Transverse colon (tissue), 4 donors: ENCODE results near the gene ZMIZ1.

ENCODE experiments used
- POLR2A ChIP-seq: fragments of 450-650 bp; IDR thresholded peaks from one replicate; pipeline ENCODE4 v1.6.1; 2016; ENCODE audit warnings: antibody characterized with exemption, mild to moderate bottlenecking, moderate library complexity
- POLR2AphosphoS5 ChIP-seq, 3 donors: sonication (generic); formaldehyde crosslinking; IDR thresholded peaks; one replicate each; pipeline ENCODE4 v1.6.1; 2016; ENCODE audit warnings: antibody characterized with exemption in 3 of 3
- TF ChIP-seq, protein P1 (sequence below), 5 experiments: fragments of 200-600 bp in 3 of 5; fragments of 450-650 bp in 2 of 5; sonication (generic) in 3 of 5; IDR thresholded peaks; 1 replicate in 2 of 5; 2 replicates in 3 of 5; pipeline ENCODE4 v1.5.1; 2016 to 2017; ENCODE audit warnings: antibody characterized with exemption in 5 of 5, inconsistent platforms in 3 of 5, mild to moderate bottlenecking in 2 of 5, moderate library complexity in 1 of 5

- TF ChIP-seq POLR2A (no peak), POLR2AphosphoS5 (IDR thresholded peaks at IDR 0.05) (no peak)
- TF ChIP-seq, protein P1, sequence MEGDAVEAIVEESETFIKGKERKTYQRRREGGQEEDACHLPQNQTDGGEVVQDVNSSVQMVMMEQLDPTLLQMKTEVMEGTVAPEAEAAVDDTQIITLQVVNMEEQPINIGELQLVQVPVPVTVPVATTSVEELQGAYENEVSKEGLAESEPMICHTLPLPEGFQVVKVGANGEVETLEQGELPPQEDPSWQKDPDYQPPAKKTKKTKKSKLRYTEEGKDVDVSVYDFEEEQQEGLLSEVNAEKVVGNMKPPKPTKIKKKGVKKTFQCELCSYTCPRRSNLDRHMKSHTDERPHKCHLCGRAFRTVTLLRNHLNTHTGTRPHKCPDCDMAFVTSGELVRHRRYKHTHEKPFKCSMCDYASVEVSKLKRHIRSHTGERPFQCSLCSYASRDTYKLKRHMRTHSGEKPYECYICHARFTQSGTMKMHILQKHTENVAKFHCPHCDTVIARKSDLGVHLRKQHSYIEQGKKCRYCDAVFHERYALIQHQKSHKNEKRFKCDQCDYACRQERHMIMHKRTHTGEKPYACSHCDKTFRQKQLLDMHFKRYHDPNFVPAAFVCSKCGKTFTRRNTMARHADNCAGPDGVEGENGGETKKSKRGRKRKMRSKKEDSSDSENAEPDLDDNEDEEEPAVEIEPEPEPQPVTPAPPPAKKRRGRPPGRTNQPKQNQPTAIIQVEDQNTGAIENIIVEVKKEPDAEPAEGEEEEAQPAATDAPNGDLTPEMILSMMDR (IDR thresholded peaks at IDR 0.05): no peak
Observed at GRCh38 chr10:79275431-79275851, 206.7 kb downstream of the ZMIZ1 start.
